Gastrocnemius medialis (tissue), 4 donors: Measurements from ENCODE around the gene MAP3K15. TPM values are rescaled to one million over a fixed set of nuclear protein-coding genes. Genes with fewer than 3 reads are reported as not detected.
A peak's percentile ranks its signal among the peaks of the same experiment; 100 is the strongest.

Experiments used
- ATAC-seq, 2 donors: fragments of 150-250 bp; one replicate each; pipeline ENCODE4 v1.9.1; 2016
- DNase-seq, 2 donors: peaks; one replicate each; pipeline ENCODE4 v3.0.0-alpha.2; 2019
- H3K27ac ChIP-seq, 4 donors: fragments of 200-600 bp; sonication (generic); 1 replicate in 1 of 4; 2 replicates in 3 of 4; pipeline ENCODE4 v1.5.1; 2016 to 2018; ENCODE audit warnings: mild to moderate bottlenecking in 2 of 4, moderate library complexity in 1 of 4
- H3K27me3 ChIP-seq, 3 donors: fragments of 200-600 bp; sonication (generic) in 2 of 3; 1 replicate in 1 of 3; 2 replicates in 2 of 3; pipeline versions ENCODE4 v1.5.1 to v1.6.0; 2016 to 2019; ENCODE audit warnings: mild to moderate bottlenecking in 1 of 3, moderate library complexity in 1 of 3
- H3K36me3 ChIP-seq, 2 donors: fragments of 200-600 bp; sonication (generic) in 1 of 2; one replicate each; pipeline ENCODE4 v1.5.1; 2017 to 2018
- H3K4me1 ChIP-seq, 2 donors: fragments of 200-600 bp; sonication (generic) in 1 of 2; one replicate each; pipeline ENCODE4 v1.5.1; 2016 to 2017; ENCODE audit warnings: mild to moderate bottlenecking in 2 of 2
- H3K4me3 ChIP-seq, 4 donors: fragments of 200-600 bp; sonication (generic) in 3 of 4; 1 replicate in 1 of 4; 2 replicates in 3 of 4; pipeline ENCODE4 v1.5.1; 2016 to 2019; ENCODE audit warnings: mild to moderate bottlenecking in 2 of 4
- H3K9me3 ChIP-seq, 3 donors: fragments of 200-600 bp; sonication (generic) in 2 of 3; 1 replicate in 1 of 3; 2 replicates in 2 of 3; pipeline ENCODE4 v1.5.1; 2016 to 2019
- POLR2A ChIP-seq, 2 donors: fragments of 450-650 bp; IDR thresholded peaks; one replicate each; pipeline ENCODE4 v1.6.1; 2017; ENCODE audit warnings: antibody characterized with exemption in 2 of 2, mild to moderate bottlenecking in 2 of 2, moderate library complexity in 2 of 2
- in situ Hi-C, 4 donors: fragments of 200-750 bp; cut with MboI; loops; one replicate each; pipeline versions ENCODE4 v1.15.0 to v1.8.0; 2017; ENCODE audit warnings: low sequenced_read_pairs in 4 of 4
- intact Hi-C: fragments of 100-400 bp; cut with DNase I; formaldehyde crosslinking; loops from one replicate; pipeline ENCODE4 v1.15.1; 2023; ENCODE audit warnings: low total_unique reads
- total RNA-seq, 4 donors: library from RNA; depleted of rRNA; stranded (reverse); fragments of >200 nt; gene quantifications; one replicate each; pipeline versions ENCODE4 v1.1.0 to v1.2.3, GENCODE V29; 2016
- TF ChIP-seq, protein P1 (sequence below), 5 experiments: fragments of 450-650 bp in 3 of 5; fragments of 200-600 bp in 2 of 5; sonication (generic) in 2 of 5; IDR thresholded peaks in 4 of 5; conservative IDR thresholded peaks in 1 of 5; 1 replicate in 4 of 5; 2 replicates in 1 of 5; pipeline ENCODE4 v1.5.1; 2016 to 2019; ENCODE audit warnings: antibody characterized with exemption in 5 of 5, mild to moderate bottlenecking in 3 of 5, moderate library complexity in 3 of 5

The MAP3K15 gene
- total RNA-seq, 4 donors from 2014 or later, result not detected

DNA sequence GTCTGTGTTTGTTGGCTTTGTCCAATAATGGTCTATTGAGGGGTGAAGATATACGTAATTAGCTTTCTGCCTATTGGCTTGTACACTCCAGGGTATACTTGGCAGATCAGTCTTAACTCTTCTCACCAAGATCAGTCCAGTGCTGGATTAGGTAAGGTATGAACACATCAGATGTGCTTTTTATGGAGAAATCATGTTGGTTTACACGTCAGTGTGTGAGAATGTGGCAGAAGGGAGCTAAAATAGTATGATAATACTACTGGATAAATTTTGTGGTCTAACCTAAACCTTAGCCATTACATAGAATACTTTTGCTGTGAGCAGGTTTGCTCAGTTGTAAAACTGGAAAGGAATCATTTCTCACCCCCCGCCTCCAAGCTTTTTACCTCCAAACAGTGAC is 167.4 kb downstream of the MAP3K15 start:
- Histone ChIP-seq H3K4me3 (no peak overlapping the region), H3K36me3 (peaks cover 0 to 25% of the 10 kb centered on the region in 2 donors), H3K9me3 (no peaks in the 10 kb centered on the region), H3K4me1 (peaks cover 5 to 7% of the 10 kb centered on the region in 2 donors), H3K27ac (peak overlapping the region in 1 of 4 donors; percentile 34), H3K27me3 (no peaks in the 10 kb centered on the region)
- TF ChIP-seq POLR2A (IDR thresholded peaks at IDR 0.05), result no peak
- TF ChIP-seq, protein P1, sequence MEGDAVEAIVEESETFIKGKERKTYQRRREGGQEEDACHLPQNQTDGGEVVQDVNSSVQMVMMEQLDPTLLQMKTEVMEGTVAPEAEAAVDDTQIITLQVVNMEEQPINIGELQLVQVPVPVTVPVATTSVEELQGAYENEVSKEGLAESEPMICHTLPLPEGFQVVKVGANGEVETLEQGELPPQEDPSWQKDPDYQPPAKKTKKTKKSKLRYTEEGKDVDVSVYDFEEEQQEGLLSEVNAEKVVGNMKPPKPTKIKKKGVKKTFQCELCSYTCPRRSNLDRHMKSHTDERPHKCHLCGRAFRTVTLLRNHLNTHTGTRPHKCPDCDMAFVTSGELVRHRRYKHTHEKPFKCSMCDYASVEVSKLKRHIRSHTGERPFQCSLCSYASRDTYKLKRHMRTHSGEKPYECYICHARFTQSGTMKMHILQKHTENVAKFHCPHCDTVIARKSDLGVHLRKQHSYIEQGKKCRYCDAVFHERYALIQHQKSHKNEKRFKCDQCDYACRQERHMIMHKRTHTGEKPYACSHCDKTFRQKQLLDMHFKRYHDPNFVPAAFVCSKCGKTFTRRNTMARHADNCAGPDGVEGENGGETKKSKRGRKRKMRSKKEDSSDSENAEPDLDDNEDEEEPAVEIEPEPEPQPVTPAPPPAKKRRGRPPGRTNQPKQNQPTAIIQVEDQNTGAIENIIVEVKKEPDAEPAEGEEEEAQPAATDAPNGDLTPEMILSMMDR (IDR thresholded peaks at IDR 0.05 in 4 of 5, conservative IDR thresholded peaks at IDR 0.05 in 1 of 5), result no peak
- intact Hi-C loops (loop anchor here (10.0 kb wide), 3 partner anchors 363 to 1613 kb away; partner anchors contain the start of genes PHKA2, RS1 and SCML1), in situ Hi-C loops (loop anchor here in 3 of 4 donors (25.0 kb wide), 4 partner anchors 361 to 961 kb away; partner anchors contain the start of gene PHKA2 (in 2 of the 3))
- DNase-seq (no peak), ATAC-seq (no peak)

DNA sequence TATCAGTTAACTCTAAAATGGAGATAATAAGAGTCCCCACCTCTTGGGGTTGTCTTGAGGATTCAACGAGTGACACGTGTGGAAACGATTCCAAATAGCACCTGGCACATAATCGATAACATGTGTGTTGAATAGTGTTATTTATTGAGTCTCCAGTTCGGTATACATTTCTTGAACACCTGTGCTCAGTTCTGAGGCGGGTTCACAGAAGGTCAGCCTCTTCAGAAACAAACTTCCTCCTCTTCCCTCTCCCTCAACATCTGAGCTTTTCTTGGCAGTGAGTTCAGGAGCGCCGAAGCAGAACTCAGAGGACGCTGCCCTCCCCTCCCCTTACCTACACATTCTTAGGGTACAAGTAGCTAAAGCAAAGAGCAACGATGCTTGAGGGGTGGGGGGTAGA is 170.6 kb downstream of the MAP3K15 start:
- no peak for DNase-seq
- intact Hi-C loops, result loop anchor here (10.0 kb wide), 3 partner anchors 360 to 1610 kb away; partner anchors contain the start of genes PHKA2, RS1 and SCML1
- Histone ChIP-seq H3K36me3 (peaks cover 0 to 3% of the 10 kb centered on the region in 2 donors), H3K4me1 (peaks cover 10 to 14% of the 10 kb centered on the region in 2 donors), H3K9me3 (no peaks in the 10 kb centered on the region), H3K27me3 (no peaks in the 10 kb centered on the region), H3K27ac (peak overlapping the region; percentile 84 to 94 (median 93)), H3K4me3 (peak overlapping the region; percentile 57 to 79 (median 60))
- ATAC-seq, result no peak
- no peak for TF ChIP-seq POLR2A (IDR thresholded peaks at IDR 0.05)
- TF ChIP-seq, protein P1 (IDR thresholded peaks at IDR 0.05 in 4 of 5, conservative IDR thresholded peaks at IDR 0.05 in 1 of 5), result no peak
- in situ Hi-C loops, result loop anchor here in 3 of 4 donors (25.0 kb wide), 4 partner anchors 357 to 957 kb away; partner anchors contain the start of gene PHKA2 (in 2 of the 3)

- Histone ChIP-seq H3K27me3 (no peaks in the 10 kb centered on the region), H3K4me1 (peaks cover 10 to 14% of the 10 kb centered on the region in 2 donors), H3K27ac (peak within 1 kb of the TSS; percentile 84 to 94 (median 93)), H3K4me3 (peak within 1 kb of the TSS; percentile 57 to 79 (median 60)), H3K9me3 (no peaks in the 10 kb centered on the region), H3K36me3 (no peaks in the 10 kb centered on the region)
- TF ChIP-seq POLR2A (IDR thresholded peaks at IDR 0.05), result peak; percentile 82 to 91
- TF ChIP-seq, protein P1 (IDR thresholded peaks at IDR 0.05 in 4 of 5, conservative IDR thresholded peaks at IDR 0.05 in 1 of 5), result no peak
- DNase-seq (peak; percentile 85 to 93), ATAC-seq (peak; percentile 88 to 92)
- in situ Hi-C loops (loop anchor here in 3 of 4 donors (25.0 kb wide), 4 partner anchors 356 to 956 kb away; partner anchors contain the start of gene PHKA2 (in 2 of the 3)), intact Hi-C loops (loop anchor here (2.0 to 10.0 kb wide), 4 partner anchors 359 to 1609 kb away; partner anchors contain the start of genes PHKA2, RS1 and SCML1)
These were observed 171.5 kb downstream of the MAP3K15 start, which contains the start of gene PDHA1 for GRCh38 chrX:19343535-19344408. Gene PDHA1, plus strand, starts transcription at chrX:19343927. Its CDS starts 111 bp downstream, at chrX:19344038.

DNA sequence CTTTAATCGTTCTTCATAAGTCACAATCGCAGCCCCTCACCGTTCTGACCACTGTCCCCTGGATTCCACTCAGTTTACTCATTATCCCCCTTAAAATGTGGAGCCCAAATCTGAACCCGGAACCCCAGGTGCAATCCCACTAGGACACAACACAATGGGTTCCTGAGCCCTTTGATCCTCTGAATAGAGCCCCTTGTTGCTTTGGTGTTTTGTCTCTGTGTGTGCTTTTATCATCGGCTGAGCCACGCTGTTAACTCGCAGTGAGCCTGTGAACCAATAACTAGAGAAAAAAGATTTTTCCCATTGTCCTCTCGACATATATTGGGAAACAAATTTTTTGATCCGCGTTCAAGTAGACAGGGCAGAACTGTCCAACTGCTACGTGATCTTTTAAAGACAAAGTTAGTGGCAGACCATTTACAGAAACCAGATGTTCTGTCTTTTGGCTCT is 172.2 kb downstream of the MAP3K15 start:
- DNase-seq (no peak), ATAC-seq (peak; percentile 49 to 58)
- Histone ChIP-seq H3K27me3 (no peaks in the 10 kb centered on the region), H3K9me3 (no peaks in the 10 kb centered on the region), H3K27ac (peak overlapping the region; percentile 84 to 94 (median 93)), H3K4me3 (peak overlapping the region; percentile 47 to 79 (median 52)), H3K4me1 (peaks cover 10 to 14% of the 10 kb centered on the region in 2 donors), H3K36me3 (no peaks in the 10 kb centered on the region)
- intact Hi-C loops (loop anchor here (2.0 to 10.0 kb wide), 4 partner anchors 358 to 1608 kb away; partner anchors contain the start of genes PHKA2, RS1 and SCML1), in situ Hi-C loops (loop anchor here in 3 of 4 donors (25.0 kb wide), 4 partner anchors 356 to 956 kb away; partner anchors contain the start of gene PHKA2 (in 2 of the 3))
- no peak for TF ChIP-seq POLR2A (IDR thresholded peaks at IDR 0.05)
- TF ChIP-seq, protein P1 (IDR thresholded peaks at IDR 0.05 in 4 of 5, conservative IDR thresholded peaks at IDR 0.05 in 1 of 5), result no peak
